Hepatocyte (in vitro differentiated cells): Measurements from ENCODE around the gene SEZ6.

ENCODE experiments used
- EZH2 ChIP-seq: fragments of 200-600 bp; sonication (generic); IDR thresholded peaks from 2 replicates; pipeline ENCODE4 v1.6.1; 2016; ENCODE audit warnings: antibody characterized with exemption, mild to moderate bottlenecking, borderline replicate concordance
- EZH2phosphoT487 ChIP-seq: fragments of 200-600 bp; sonication (generic); IDR thresholded peaks from one replicate; pipeline ENCODE4 v1.6.1; 2018; ENCODE audit warnings: antibody characterized with exemption, mild to moderate bottlenecking, low read depth, moderate library complexity; ENCODE audit not compliant: unreplicated experiment, severe bottlenecking
- TF ChIP-seq, protein P1 (sequence below): fragments of 200-600 bp; sonication (generic); IDR thresholded peaks from 2 replicates; pipeline ENCODE4 v1.5.1; 2016; ENCODE audit warnings: antibody characterized with exemption, mild to moderate bottlenecking; ENCODE audit not compliant: poor library complexity

DNA sequence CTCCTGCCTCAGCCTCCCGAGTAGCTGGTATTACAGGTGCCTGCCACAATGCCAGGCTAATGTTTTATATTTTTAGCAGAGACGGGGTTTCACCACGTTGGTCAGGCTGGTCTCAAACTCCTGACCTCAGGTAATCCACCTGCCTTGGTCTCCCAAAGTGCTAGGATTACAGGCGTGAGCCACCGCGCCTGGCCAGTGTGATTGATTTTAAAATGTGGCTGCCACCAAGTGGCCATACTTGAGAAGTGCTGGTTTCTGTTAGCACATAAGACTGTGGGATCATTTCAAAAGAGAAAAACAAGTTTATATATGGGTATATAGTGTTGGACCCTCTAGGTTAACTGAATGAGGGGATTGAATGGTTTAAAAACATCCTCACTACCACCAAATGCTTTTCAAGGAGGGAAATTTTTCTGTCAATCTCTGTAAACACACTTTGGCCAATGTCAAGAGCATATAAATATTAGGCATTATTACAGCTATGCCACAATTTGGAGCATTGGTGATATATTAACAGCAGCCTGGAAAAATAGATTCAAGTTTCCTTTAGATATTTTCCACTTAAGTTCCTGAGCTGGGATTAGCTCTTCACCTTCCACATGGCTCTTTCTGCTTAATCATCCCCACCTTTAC lies 89.4 kb downstream of the SEZ6 start:
- TF ChIP-seq, protein P1, sequence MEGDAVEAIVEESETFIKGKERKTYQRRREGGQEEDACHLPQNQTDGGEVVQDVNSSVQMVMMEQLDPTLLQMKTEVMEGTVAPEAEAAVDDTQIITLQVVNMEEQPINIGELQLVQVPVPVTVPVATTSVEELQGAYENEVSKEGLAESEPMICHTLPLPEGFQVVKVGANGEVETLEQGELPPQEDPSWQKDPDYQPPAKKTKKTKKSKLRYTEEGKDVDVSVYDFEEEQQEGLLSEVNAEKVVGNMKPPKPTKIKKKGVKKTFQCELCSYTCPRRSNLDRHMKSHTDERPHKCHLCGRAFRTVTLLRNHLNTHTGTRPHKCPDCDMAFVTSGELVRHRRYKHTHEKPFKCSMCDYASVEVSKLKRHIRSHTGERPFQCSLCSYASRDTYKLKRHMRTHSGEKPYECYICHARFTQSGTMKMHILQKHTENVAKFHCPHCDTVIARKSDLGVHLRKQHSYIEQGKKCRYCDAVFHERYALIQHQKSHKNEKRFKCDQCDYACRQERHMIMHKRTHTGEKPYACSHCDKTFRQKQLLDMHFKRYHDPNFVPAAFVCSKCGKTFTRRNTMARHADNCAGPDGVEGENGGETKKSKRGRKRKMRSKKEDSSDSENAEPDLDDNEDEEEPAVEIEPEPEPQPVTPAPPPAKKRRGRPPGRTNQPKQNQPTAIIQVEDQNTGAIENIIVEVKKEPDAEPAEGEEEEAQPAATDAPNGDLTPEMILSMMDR, result peak; percentile 70
- TF ChIP-seq EZH2phosphoT487, result no peak
- TF ChIP-seq EZH2, result no peak
